ENCODE results near the gene SCFD2. TPM values are rescaled to one million over a fixed set of nuclear protein-coding genes. Genes with fewer than 3 reads are reported as not detected.
A peak's percentile ranks its signal among the peaks of the same experiment; 100 is the strongest.

Gene SCFD2
- total RNA-seq, 6 experiments from 2014 or later: 35.2 to 46.7 (median 41.5) TPM

GRCh38 chr4:52856801-52857200, 509.1 kb downstream of the SCFD2 start:
- Mint-ChIP-seq H3K27ac (no peak overlapping the region), H3K36me3 (ENCODE audit: low read depth) (peaks cover 20% of the 10 kb centered on the region), H3K4me1 (ENCODE audit: low read depth) (peaks cover 34% of the 10 kb centered on the region), H3K27me3 (ENCODE audit: insufficient read depth) (peaks cover 9% of the 10 kb centered on the region), H3K9me3 (peaks cover 24% of the 10 kb centered on the region), H3K4me3 (no peak overlapping the region)
- DNase-seq: no peak
- no peak for TF ChIP-seq CTCF (IDR thresholded peaks at IDR 0.05)

- peak; percentile 86 for DNase-seq
- Mint-ChIP-seq H3K4me1 (ENCODE audit: low read depth) (peaks cover 35% of the 10 kb centered on the region), H3K36me3 (ENCODE audit: low read depth) (peaks cover 15% of the 10 kb centered on the region), H3K9me3 (peaks cover 16% of the 10 kb centered on the region), H3K4me3 (peak overlapping the region; percentile 75), H3K27me3 (ENCODE audit: insufficient read depth) (no peaks in the 10 kb centered on the region; the same call in 1 of the 2 replicates), H3K27ac (peak overlapping the region; percentile 83)
- TF ChIP-seq CTCF (IDR thresholded peaks at IDR 0.05): no peak
Observed at GRCh38 chr4:52853351-52853750, 512.5 kb downstream of the SCFD2 start.

GRCh38 chr4:52852711-52853110, 513.1 kb downstream of the SCFD2 start:
- TF ChIP-seq CTCF (IDR thresholded peaks at IDR 0.05): no peak
- peaks cover 10% of the 10 kb centered on the region for H3K9me3 Mint-ChIP-seq
- DNase-seq: peak; percentile 29
- H3K27me3 Mint-ChIP-seq (ENCODE audit: insufficient read depth): no peaks in the 10 kb centered on the region; the same call in 1 of the 2 replicates
- H3K36me3 Mint-ChIP-seq (ENCODE audit: low read depth): peaks cover 9% of the 10 kb centered on the region
- peak overlapping the region; percentile 75 for H3K4me3 Mint-ChIP-seq
- H3K4me1 Mint-ChIP-seq (ENCODE audit: low read depth): peaks cover 35% of the 10 kb centered on the region
- H3K27ac Mint-ChIP-seq: peak overlapping the region; percentile 83

GRCh38 chr4:52852041-52852440, 513.8 kb downstream of the SCFD2 start:
- TF ChIP-seq CTCF (IDR thresholded peaks at IDR 0.05): no peak
- Mint-ChIP-seq H3K27ac (no peak overlapping the region; the same call in 1 of the 2 replicates), H3K9me3 (peaks cover 3% of the 10 kb centered on the region), H3K4me1 (ENCODE audit: low read depth) (peaks cover 35% of the 10 kb centered on the region), H3K4me3 (no peak overlapping the region), H3K27me3 (ENCODE audit: insufficient read depth) (no peaks in the 10 kb centered on the region; the same call in 1 of the 2 replicates), H3K36me3 (ENCODE audit: low read depth) (peaks cover 2% of the 10 kb centered on the region; the same call in 1 of the 2 replicates)
- DNase-seq: no peak

GRCh38 chr4:52850406-52851124, 515.3 kb downstream of the SCFD2 start:
- Mint-ChIP-seq H3K4me3 (no peak overlapping the region), H3K36me3 (ENCODE audit: low read depth) (no peaks in the 10 kb centered on the region), H3K9me3 (no peaks in the 10 kb centered on the region), H3K27me3 (ENCODE audit: insufficient read depth) (no peaks in the 10 kb centered on the region; the same call in 1 of the 2 replicates), H3K4me1 (ENCODE audit: low read depth) (peaks cover 35% of the 10 kb centered on the region), H3K27ac (no peak overlapping the region)
- DNase-seq: no peak
- no peak for TF ChIP-seq CTCF (IDR thresholded peaks at IDR 0.05)
